DND-41 (cell line): ENCODE results near the gene PARVB.

Source experiments
- CTCF ChIP-seq: IDR thresholded peaks from 2 replicates; pipeline ENCODE4 v1.5.1; 2012; ENCODE audit warnings: borderline replicate concordance, low read length, moderate library complexity, mild to moderate bottlenecking; ENCODE audit not compliant: poor library complexity, severe bottlenecking; ENCODE audit errors: extremely low read depth
- EZH2 ChIP-seq: IDR thresholded peaks from 3 replicates; pipeline ENCODE4 v1.6.1; 2012; ENCODE audit warnings: borderline replicate concordance, low read depth, mild to moderate bottlenecking, moderate library complexity, low read length, inconsistent platforms; ENCODE audit not compliant: severe bottlenecking

- TF ChIP-seq CTCF (no peak), EZH2 (no peak)
These were observed 151.6 kb downstream of the PARVB start for GRCh38 chr22:44175676-44176075.
